ENCODE measurements around the gene EPRS1. TPM values are rescaled to one million over a fixed set of nuclear protein-coding genes. Genes with fewer than 3 reads are reported as not detected.

Gene EPRS1
- total RNA-seq, 2 donors from 2014 or later = 85.9 to 93.3 TPM

DNA sequence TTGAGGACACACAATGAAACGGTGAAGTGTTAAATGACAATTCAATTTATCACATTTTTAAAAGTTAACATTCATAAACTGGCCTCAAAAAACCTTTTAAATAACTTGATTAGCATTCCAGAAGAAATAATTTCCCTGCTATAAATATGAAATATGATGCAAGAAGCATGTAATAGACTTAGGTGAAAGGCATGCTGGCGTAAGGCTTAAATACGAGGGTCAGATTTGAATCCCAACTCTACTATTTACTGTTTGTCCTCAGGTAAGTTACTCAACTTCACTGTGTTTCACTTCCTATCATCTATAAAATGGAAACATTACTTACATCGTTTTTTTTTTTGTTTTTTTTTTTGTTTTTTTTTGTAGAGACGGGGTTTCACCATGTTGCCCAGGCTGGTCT lies 40.8 kb downstream of the EPRS1 start:
- no peak for DNase-seq
- no peak overlapping the region for H3K4me3 Mint-ChIP-seq
- TF ChIP-seq, protein P1, sequence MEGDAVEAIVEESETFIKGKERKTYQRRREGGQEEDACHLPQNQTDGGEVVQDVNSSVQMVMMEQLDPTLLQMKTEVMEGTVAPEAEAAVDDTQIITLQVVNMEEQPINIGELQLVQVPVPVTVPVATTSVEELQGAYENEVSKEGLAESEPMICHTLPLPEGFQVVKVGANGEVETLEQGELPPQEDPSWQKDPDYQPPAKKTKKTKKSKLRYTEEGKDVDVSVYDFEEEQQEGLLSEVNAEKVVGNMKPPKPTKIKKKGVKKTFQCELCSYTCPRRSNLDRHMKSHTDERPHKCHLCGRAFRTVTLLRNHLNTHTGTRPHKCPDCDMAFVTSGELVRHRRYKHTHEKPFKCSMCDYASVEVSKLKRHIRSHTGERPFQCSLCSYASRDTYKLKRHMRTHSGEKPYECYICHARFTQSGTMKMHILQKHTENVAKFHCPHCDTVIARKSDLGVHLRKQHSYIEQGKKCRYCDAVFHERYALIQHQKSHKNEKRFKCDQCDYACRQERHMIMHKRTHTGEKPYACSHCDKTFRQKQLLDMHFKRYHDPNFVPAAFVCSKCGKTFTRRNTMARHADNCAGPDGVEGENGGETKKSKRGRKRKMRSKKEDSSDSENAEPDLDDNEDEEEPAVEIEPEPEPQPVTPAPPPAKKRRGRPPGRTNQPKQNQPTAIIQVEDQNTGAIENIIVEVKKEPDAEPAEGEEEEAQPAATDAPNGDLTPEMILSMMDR (conservative IDR thresholded peaks at IDR 0.05) = no peak
- 92 to 100% methylated on average over 2 to 5 of the region's 5 CpGs for WGBS, 2 experiments (ENCODE audit: insufficient coverage in 1 of 2, insufficient read length in 1 of 2)
- no peak overlapping the region for H3K27ac Mint-ChIP-seq
- Histone ChIP-seq H3K4me3 (ENCODE audit: low read length) (no peak overlapping the region), H3K9ac (ENCODE audit: extremely low read depth, low read length, poor library complexity, severe bottlenecking) (no peak overlapping the region), H3K27ac (ENCODE audit: low read depth, low read length) (no peak overlapping the region), H3K4me1 (ENCODE audit: control insufficient read depth, insufficient read depth, low read length) (no peaks in the 10 kb centered on the region), H3K36me3 (ENCODE audit: control insufficient read depth, insufficient read depth, low read length) (peaks cover 62% of the 10 kb centered on the region), H3K27me3 (ENCODE audit: control insufficient read depth, insufficient read depth, low read length, poor library complexity, severe bottlenecking) (no peaks in the 10 kb centered on the region), H3K9me3 (ENCODE audit: control insufficient read depth, low read length) (no peaks in the 10 kb centered on the region)
- peaks cover 33% of the 10 kb centered on the region for H3K36me3 Mint-ChIP-seq (ENCODE audit: low read depth)
- no peaks in the 10 kb centered on the region for H3K27me3 Mint-ChIP-seq (ENCODE audit: insufficient read depth)
- no peaks in the 10 kb centered on the region for H3K4me1 Mint-ChIP-seq
- no peaks in the 10 kb centered on the region for H3K9me3 Mint-ChIP-seq

DNA sequence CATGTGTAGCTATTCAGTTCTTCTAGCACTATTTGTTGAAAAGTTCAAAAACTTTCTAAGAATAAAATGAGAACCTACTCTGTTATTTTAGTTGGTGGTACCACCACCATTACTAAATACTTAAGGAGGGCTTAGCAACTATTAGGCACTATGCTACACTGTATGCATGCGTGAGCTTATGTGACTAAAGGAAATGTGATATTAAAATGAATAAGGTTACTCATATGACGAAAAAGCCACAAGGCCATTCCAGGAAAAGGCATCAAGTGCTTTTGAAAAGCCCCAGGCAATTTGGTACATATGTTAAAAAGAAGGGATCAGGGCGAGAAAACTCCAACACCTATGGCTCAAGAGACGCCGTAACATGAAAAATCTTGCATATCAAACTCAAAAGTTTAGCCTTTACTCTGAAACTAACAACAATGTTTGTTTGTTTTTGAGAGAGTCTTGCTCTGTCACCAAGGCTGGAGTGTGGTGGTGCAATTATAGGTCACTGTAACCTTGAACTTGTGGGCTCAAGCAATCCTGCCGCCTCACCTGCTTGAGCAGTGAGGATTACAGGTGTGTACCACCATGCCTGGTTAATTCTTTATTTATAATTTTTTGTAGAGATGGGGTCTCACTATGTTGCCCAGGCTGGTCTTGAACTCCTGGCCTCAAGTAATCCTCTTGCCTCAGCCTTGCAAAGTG lies 42.5 kb downstream of the EPRS1 start:
- H3K36me3 ChIP-seq (ENCODE audit: control insufficient read depth, insufficient read depth, low read length) = peaks cover 58% of the 10 kb centered on the region
- Mint-ChIP-seq H3K4me3 (no peak overlapping the region), H3K27ac (no peak overlapping the region), H3K27me3 (ENCODE audit: insufficient read depth) (no peaks in the 10 kb centered on the region), H3K9me3 (no peaks in the 10 kb centered on the region), H3K36me3 (ENCODE audit: low read depth) (peaks cover 29% of the 10 kb centered on the region), H3K4me1 (no peaks in the 10 kb centered on the region)
- no peak for DNase-seq
- no peaks in the 10 kb centered on the region for H3K9me3 ChIP-seq (ENCODE audit: control insufficient read depth, low read length)
- H3K9ac ChIP-seq (ENCODE audit: extremely low read depth, low read length, poor library complexity, severe bottlenecking) = no peak overlapping the region
- TF ChIP-seq, protein P1 (conservative IDR thresholded peaks at IDR 0.05) = no peak
- H3K27ac ChIP-seq (ENCODE audit: low read depth, low read length) = no peak overlapping the region
- no peaks in the 10 kb centered on the region for H3K27me3 ChIP-seq (ENCODE audit: control insufficient read depth, insufficient read depth, low read length, poor library complexity, severe bottlenecking)
- no peak overlapping the region for H3K4me3 ChIP-seq (ENCODE audit: low read length)
- WGBS, 2 experiments (ENCODE audit: insufficient coverage in 1 of 2, insufficient read length in 1 of 2) = 95 to 99% methylated on average over 4 to 6 of the region's 6 CpGs
- H3K4me1 ChIP-seq (ENCODE audit: control insufficient read depth, insufficient read depth, low read length) = no peaks in the 10 kb centered on the region

DNA sequence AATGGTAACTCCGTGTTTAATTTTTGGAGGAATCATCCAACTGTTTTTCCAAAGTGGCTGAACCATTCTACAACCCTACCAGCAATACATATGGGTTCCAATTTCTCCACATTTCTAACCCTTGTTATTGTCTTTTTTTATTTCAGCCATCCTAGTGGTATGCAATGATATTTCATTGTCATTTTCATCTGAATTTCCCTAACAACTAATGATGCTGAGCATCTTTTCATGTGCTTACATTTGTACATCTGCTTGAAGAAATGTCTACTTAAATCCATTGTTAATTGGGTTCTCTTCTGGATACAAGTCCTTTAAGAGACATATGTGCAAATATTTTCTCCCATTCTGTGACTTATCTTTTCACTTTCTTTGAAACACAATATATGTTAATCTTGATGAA lies 43.3 kb downstream of the EPRS1 start:
- H3K36me3 Mint-ChIP-seq (ENCODE audit: low read depth) = peaks cover 26% of the 10 kb centered on the region
- H3K4me3 Mint-ChIP-seq = no peak overlapping the region
- WGBS, 2 experiments (ENCODE audit: insufficient coverage in 1 of 2, insufficient read length in 1 of 2) = 96 to 100% methylated on average over 1 of the region's 1 CpG
- Histone ChIP-seq H3K9me3 (ENCODE audit: control insufficient read depth, low read length) (no peaks in the 10 kb centered on the region), H3K9ac (ENCODE audit: extremely low read depth, low read length, poor library complexity, severe bottlenecking) (no peak overlapping the region), H3K27ac (ENCODE audit: low read depth, low read length) (no peak overlapping the region), H3K4me3 (ENCODE audit: low read length) (no peak overlapping the region), H3K27me3 (ENCODE audit: control insufficient read depth, insufficient read depth, low read length, poor library complexity, severe bottlenecking) (no peaks in the 10 kb centered on the region), H3K4me1 (ENCODE audit: control insufficient read depth, insufficient read depth, low read length) (no peaks in the 10 kb centered on the region), H3K36me3 (ENCODE audit: control insufficient read depth, insufficient read depth, low read length) (peaks cover 56% of the 10 kb centered on the region)
- H3K4me1 Mint-ChIP-seq = no peaks in the 10 kb centered on the region
- H3K9me3 Mint-ChIP-seq = no peaks in the 10 kb centered on the region
- H3K27ac Mint-ChIP-seq = no peak overlapping the region
- H3K27me3 Mint-ChIP-seq (ENCODE audit: insufficient read depth) = no peaks in the 10 kb centered on the region
- DNase-seq = no peak
- TF ChIP-seq, protein P1 (conservative IDR thresholded peaks at IDR 0.05) = no peak
